Measurements from ENCODE around the gene SUSD1. TPM values are rescaled to one million over a fixed set of nuclear protein-coding genes. Genes with fewer than 3 reads are reported as not detected.

The SUSD1 gene
- total RNA-seq, 1 donor from 2014 or later, result 6.8 TPM

DNA sequence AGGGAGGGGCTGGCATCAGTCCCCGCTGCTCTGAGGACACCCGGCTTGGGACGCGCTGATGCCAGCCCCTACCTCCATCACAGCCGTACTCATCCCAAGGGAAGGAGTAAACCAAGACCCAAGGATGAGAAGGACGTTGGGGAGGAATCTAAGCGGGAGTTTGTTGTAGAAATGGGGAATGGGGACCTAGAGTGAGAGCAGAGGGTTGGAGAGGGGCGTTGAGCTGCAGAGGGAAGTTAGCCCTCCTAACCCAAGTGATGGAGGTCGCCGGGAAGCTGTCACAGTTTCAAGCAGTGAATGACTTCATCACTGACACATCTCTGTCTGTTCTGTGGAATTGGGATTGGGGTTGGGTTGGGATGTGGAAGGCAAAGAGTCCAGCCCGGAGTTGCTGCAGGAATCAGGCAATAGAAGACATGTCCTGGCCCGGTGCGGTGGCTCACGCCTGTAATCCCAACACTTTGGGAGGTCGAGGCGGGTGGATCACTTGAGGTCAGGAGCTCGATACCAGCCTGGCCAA is 759 bp upstream of the SUSD1 start:
- intact Hi-C loops (cut with micrococcal nuclease), result no loop called here
- DNase-seq (no peak), ATAC-seq (peak; percentile 6)

DNA sequence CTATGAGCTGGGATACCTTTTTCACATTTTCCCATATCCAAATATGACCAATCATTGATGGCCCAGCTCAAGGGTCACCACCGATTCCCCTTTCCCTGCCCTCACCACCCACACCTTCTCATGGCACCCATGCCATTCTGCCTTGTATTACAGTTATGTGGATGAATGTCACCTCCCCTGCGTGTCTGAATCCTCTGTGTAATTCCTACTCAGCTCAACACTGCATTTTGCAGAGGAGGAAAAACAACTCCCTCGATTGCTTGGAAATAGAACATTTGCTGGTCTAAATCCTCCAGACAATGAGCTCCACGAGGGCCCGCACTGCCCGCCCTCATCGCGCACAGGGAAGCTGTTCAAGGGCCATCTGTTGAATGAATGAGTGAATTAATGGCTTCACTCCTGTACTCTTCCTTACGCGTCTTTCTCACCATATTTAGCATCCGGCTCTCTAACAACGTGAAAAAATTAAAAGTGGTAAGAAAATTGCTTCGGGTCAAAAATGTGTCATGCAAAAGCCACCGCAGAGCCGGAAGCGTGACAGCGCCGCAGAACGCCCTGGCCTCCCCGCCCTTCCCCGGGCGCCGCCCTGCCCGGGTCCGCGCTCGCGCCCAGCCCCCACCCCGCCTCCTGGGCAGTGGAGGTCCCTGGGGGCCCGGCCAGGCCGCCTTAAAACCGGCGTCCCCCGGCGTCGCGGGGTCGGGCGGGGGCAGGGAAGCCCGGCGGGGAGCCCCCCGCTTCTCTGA is 704 bp downstream of the SUSD1 start:
- DNase-seq (peak; percentile 87), ATAC-seq (peak; percentile 91)
- intact Hi-C loops (cut with micrococcal nuclease), result no loop called here

DNA sequence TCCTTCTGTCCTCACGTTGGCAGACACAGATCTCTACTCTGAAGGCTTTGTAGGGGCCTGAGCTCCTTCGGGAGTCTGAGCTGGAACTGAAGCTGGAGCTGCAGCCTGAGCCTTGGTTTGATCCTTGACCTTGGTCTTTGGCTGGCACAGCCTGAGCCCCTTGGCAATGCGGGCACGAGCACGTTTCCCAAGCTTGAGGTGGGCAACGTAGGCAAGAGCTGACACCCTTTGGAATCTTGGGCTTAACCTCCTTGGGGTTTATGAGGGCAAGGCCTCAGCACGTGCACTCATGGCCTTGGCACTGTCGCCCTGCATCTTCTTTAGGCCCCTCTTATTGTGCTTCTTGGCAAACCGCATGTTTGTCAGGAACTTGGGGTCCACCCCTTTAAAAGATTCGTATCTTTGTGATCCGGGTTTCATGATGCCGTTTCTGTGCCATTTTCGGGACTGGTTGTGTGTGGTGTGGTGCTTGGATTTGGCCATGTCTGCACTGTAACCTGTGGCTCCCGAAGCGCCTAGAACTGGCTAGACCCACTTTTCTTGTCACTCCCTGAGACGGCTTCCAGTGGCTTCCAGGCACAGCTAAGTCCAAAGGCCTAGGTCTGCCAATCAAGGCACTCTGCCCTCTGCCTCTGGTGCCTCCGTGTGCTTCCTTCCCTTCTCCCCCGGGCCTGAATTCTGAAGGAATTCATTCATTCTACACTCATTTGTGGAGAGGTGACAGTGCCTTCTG is 1.4 kb downstream of the SUSD1 start:
- no peak for ATAC-seq
- DNase-seq, result no peak
- intact Hi-C loops (cut with micrococcal nuclease), result no loop called here

DNA sequence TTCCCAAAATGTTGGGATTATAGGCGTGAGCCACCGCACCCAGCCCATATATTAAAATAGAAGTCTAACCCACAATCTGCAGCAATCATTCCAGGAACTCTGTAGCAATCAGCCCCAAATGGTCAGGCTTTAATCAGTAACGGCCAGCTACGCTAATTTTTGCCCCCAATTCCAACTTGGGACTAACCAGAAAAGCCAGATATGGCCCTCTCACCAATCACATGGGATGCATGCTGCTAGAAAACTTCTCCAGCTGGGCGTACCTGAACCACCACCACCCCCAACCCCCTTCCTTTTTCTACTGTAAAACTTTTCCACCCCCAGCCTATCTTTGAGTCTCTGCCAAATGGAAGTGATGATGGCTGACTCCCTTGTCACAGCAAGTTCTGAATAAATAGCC is 4.1 kb downstream of the SUSD1 start:
- intact Hi-C loops (cut with micrococcal nuclease), result no loop called here
- DNase-seq, result no peak
- no peak for ATAC-seq

DNA sequence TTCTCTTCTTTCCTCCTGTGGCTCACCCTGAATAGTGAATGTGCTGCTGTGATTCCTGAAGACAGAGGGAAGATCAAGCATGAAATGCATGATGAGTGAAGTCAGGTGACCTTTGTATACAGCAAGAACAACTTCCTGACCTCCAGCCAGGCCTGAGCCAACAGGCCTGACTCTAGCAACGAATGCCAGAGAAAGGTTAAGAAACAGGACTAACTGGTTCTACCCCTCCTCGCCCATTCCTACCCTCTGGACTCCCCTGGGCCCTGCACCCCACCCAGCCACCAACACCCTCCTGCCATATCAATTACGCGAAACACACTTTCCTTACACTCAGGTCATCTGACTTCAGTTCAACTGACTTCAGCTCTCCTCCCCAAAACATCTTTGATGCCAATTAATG is 4.9 kb downstream of the SUSD1 start:
- no peak for ATAC-seq
- intact Hi-C loops (cut with micrococcal nuclease), result no loop called here
- DNase-seq, result no peak

DNA sequence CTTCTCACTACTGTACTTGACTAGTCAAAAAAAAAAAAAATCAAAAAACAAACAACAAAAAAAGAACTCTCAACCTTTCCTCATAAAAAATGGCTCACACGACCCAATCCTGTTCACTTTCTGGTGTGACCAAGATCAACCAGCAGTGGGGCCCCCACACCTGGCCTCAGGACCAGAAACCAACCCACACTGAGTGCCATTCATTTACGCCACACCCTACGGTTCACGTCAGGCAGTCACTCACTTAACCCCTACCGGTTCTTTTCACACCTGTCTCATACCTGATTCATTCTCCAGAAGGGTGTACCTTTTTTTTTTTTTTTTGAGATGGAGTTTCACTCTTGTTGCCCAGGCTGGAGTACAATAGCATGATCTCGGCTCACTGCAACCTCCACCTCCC is 5.7 kb downstream of the SUSD1 start:
- DNase-seq, result no peak
- intact Hi-C loops (cut with micrococcal nuclease), result no loop called here
- no peak for ATAC-seq

DNA sequence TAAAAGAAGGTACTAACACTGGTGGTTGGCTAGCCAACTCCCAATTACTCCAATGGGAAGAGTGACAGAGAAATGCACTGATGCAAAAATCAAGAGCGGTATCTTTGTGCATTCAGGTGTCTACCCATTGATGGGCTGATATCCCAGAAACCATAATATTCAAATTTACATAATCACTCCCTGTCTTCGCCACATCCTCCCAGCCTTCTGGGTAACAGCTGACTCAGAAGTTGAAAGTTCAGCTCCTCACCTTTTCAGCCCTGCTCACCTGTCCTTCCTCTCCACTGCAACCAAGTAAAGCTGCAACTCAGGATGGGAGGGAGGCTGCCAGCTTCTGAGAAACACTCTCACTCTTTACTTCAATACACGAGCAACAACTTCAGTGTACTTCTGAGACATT is 6.9 kb downstream of the SUSD1 start:
- DNase-seq (no peak), ATAC-seq (no peak)
- intact Hi-C loops (cut with micrococcal nuclease), result no loop called here

- ATAC-seq, result peak; percentile 93
- no peak for DNase-seq
- intact Hi-C loops (cut with micrococcal nuclease), result no loop called here
Measured at GRCh38 chr9:112166176-112167140, 8.6 kb downstream of the SUSD1 start.

DNA sequence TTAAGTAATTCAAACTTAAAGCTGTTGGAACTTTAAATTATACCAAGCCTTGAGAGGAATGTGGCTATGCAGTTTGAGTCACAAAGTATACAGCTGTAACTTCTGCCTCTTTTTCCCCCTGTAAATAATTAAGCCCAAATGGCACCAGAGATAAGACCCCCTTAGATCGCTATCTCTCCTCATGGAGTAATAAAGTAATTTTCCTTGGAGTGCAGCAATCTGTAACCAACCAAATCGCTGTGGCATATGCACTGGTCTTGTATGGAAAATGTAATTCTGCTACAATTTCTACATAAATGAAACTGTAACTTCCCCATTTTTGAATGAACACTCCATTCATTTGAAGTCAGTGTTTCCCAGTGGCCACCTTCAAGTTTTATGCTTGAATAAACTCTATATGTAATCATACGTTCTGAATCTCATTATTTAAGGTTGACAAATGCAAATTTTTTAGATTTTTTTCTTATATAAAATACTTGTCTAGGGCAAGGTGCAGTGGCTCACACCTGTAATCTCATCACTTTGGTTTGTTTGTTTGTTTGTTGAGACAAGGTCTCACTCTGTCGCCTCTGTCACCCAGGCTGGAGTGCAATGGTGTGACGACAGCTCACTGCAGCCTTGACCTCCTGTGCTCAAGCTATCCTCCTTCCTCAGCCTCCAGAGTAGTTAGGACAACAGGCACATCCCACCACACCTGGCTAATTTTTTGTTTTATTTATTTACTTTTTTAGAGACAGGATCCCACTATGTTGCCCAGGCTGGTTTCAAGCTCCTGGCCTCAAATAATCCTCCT is 12.3 kb downstream of the SUSD1 start:
- ATAC-seq (no peak), DNase-seq (no peak)
- intact Hi-C loops (cut with micrococcal nuclease), result no loop called here

DNA sequence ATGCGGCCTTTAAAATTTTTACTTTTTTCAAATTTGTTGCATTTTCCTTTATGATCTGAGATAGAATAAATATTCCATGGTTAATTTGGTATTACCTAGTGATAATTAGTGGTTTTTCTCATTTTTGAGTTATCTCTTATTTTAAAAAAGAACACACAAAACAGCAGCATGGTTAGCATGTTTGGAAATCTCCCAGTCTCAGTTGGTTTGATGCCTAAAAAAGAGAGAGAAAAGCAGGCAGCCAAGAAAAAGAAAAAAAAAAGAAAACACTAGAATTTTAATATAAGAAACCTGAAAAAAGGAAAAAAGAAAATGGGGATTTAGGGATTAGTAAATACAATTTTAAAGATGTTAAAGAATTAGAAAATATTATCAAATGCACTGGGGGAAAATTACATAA is 15.3 kb downstream of the SUSD1 start:
- ATAC-seq, result no peak
- intact Hi-C loops (cut with micrococcal nuclease), result no loop called here
- DNase-seq, result no peak

DNA sequence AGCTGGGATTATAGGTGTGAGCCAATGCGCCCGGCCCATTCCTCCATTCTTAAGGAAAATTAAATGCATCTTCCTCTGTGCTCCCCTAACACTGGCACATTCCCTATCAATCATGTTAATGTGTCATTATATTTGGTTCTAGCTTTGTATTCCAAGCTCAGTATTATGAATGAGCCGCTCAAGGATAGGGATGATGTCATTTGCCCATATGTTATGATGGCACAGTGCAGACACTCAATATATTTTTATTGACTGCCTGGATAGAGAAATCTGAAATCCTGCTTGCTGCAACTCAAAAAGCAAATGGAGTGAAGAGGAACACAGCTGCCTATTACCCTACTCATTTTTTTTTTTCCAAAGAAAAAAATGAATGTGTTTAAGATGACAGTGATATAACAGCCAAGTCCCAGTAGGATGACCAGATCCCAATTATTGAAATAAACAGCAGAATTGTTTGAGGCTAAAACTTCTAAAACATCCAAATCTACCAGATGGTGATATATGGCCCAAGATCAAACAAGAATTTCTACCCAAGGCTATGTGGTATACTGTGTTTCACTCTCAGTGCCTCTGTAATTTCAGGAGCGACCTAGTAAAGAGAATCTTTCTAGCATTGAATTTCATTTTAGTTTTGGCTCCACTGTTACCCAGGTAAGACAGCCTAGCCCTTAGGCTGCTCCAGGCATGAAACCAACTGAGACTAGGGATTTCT is 16.3 kb downstream of the SUSD1 start:
- peak; percentile 51 for ATAC-seq
- no peak for DNase-seq
- intact Hi-C loops (cut with micrococcal nuclease), result no loop called here

GRCh38 chr9:112157961-112158360 is 17.1 kb downstream of the SUSD1 start:
- intact Hi-C loops (cut with micrococcal nuclease), result no loop called here

GRCh38 chr9:112157087-112157486 is 18.0 kb downstream of the SUSD1 start:
- ATAC-seq (peak; percentile 69), DNase-seq (no peak)
- intact Hi-C loops (cut with micrococcal nuclease), result no loop called here

More at GRCh38 chr9:112157961-112158360, 17.1 kb downstream of the SUSD1 start:
- ATAC-seq (no peak), DNase-seq (no peak)

GRCh38 chr9:112149211-112149610 is 25.9 kb downstream of the SUSD1 start:
- ATAC-seq, result no peak
- intact Hi-C loops (cut with micrococcal nuclease), result no loop called here

GRCh38 chr9:112145886-112146285 is 29.2 kb downstream of the SUSD1 start:
- intact Hi-C loops (cut with micrococcal nuclease), result no loop called here
- DNase-seq (no peak), ATAC-seq (no peak)

More at GRCh38 chr9:112149211-112149610, 25.9 kb downstream of the SUSD1 start:
- no peak for DNase-seq

- intact Hi-C loops (cut with micrococcal nuclease), result no loop called here
- DNase-seq, result no peak
- ATAC-seq, result no peak
Measured at GRCh38 chr9:112144807-112145206, 30.3 kb downstream of the SUSD1 start.

- DNase-seq, result no peak
- intact Hi-C loops (cut with micrococcal nuclease), result no loop called here
Measured at GRCh38 chr9:112142420-112142819, 32.7 kb downstream of the SUSD1 start.

DNA sequence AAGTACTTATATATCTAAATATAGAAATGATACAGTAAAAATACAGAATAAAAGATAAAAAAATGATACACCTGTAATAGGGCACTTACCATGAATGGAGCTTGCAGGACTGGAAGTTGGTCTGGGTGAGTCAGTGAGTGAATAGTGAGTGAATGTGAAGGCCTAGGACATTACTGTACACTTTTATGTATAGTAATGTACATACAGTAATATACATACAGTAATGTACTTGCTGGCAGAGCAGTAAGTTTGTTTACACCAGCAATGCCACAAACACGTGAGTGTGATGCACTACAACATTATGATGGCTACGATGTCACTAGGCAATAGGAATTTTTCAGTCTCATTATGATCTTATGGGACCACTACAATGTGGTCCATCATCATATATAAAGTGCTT is 34.2 kb downstream of the SUSD1 start:
- intact Hi-C loops (cut with micrococcal nuclease), result no loop called here
- DNase-seq (no peak), ATAC-seq (no peak)

More at GRCh38 chr9:112142420-112142819, 32.7 kb downstream of the SUSD1 start:
- no peak for ATAC-seq

Measured in left ventricle myocardium superior (tissue), 1 donor.